Nephron progenitor cell (in vitro differentiated cells): ENCODE results near the gene CCDC80.

Source experiments
- DNase-seq: peaks from one replicate; pipeline ENCODE4 v3.0.0; 2021
- H3K27ac Mint-ChIP-seq: 2 replicates; pipeline ENCODE4 v1.8.0; 2021; ENCODE audit warnings: mild to moderate bottlenecking, moderate library complexity, mixed read lengths
- H3K27me3 Mint-ChIP-seq: 2 replicates; pipeline ENCODE4 v1.8.0; 2021; ENCODE audit warnings: mild to moderate bottlenecking, low read depth, mixed read lengths; ENCODE audit not compliant: poor library complexity
- H3K36me3 Mint-ChIP-seq: 2 replicates; pipeline ENCODE4 v1.8.0; 2021; ENCODE audit warnings: low read depth, mixed read lengths
- H3K4me1 Mint-ChIP-seq: 2 replicates; pipeline ENCODE4 v1.8.0; 2021; ENCODE audit warnings: mixed read lengths
- H3K4me3 Mint-ChIP-seq: 2 replicates; pipeline ENCODE4 v1.8.0; 2021; ENCODE audit warnings: mild to moderate bottlenecking, moderate library complexity, mixed read lengths
- H3K9me3 Mint-ChIP-seq: 2 replicates; pipeline ENCODE4 v1.8.0; 2021; ENCODE audit warnings: mild to moderate bottlenecking, moderate library complexity, mixed read lengths
- TF ChIP-seq, protein P1 (sequence below): fragments of 200-600 bp; sonication (generic); IDR thresholded peaks from 2 replicates; pipeline ENCODE4 v1.5.0; 2021; ENCODE audit warnings: antibody characterized with exemption

The CCDC80 gene

DNA sequence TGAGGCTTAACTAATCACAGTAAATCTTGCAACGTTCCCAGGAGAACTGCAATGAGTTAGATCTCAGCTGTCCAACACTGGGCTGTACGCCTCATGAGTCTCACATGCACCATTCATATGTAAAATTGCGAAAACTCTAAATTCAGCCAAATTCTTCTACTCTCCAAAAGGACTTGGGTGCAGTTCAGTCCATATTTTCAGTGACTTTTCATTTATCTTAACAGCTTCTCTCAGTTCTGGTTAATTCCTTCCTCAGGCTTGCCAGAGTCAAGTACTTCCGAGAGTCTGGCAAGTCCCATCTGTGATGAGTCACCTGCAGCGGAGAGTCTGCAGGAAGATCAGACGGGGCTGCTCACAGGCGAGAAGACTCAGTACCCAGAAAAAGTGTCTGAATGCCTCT lies 11.5 kb downstream of the CCDC80 start:
- no peak for DNase-seq
- TF ChIP-seq, protein P1, sequence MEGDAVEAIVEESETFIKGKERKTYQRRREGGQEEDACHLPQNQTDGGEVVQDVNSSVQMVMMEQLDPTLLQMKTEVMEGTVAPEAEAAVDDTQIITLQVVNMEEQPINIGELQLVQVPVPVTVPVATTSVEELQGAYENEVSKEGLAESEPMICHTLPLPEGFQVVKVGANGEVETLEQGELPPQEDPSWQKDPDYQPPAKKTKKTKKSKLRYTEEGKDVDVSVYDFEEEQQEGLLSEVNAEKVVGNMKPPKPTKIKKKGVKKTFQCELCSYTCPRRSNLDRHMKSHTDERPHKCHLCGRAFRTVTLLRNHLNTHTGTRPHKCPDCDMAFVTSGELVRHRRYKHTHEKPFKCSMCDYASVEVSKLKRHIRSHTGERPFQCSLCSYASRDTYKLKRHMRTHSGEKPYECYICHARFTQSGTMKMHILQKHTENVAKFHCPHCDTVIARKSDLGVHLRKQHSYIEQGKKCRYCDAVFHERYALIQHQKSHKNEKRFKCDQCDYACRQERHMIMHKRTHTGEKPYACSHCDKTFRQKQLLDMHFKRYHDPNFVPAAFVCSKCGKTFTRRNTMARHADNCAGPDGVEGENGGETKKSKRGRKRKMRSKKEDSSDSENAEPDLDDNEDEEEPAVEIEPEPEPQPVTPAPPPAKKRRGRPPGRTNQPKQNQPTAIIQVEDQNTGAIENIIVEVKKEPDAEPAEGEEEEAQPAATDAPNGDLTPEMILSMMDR = no peak
- H3K9me3 Mint-ChIP-seq = no peaks in the 10 kb centered on the region
- peaks cover 27% of the 10 kb centered on the region for H3K36me3 Mint-ChIP-seq
- H3K4me3 Mint-ChIP-seq = no peak overlapping the region
- H3K27ac Mint-ChIP-seq = peak overlapping the region; percentile 43
- peaks cover 73% of the 10 kb centered on the region for H3K4me1 Mint-ChIP-seq
- H3K27me3 Mint-ChIP-seq = peaks cover 3% of the 10 kb centered on the region

GRCh38 chr3:112627919-112628466 lies 12.9 kb downstream of the CCDC80 start:
- Mint-ChIP-seq H3K4me1 (peaks cover 59% of the 10 kb centered on the region), H3K27ac (no peak overlapping the region)

GRCh38 chr3:112627419-112627818 lies 13.5 kb downstream of the CCDC80 start:
- DNase-seq = no peak
- Mint-ChIP-seq H3K36me3 (peaks cover 38% of the 10 kb centered on the region), H3K9me3 (no peaks in the 10 kb centered on the region), H3K27ac (no peak overlapping the region), H3K4me3 (no peak overlapping the region), H3K4me1 (peaks cover 53% of the 10 kb centered on the region), H3K27me3 (no peaks in the 10 kb centered on the region)
- TF ChIP-seq, protein P1 = no peak

More at GRCh38 chr3:112627919-112628466, 12.9 kb downstream of the CCDC80 start:
- DNase-seq = no peak
- no peaks in the 10 kb centered on the region for H3K27me3 Mint-ChIP-seq
- TF ChIP-seq, protein P1 = no peak
- H3K9me3 Mint-ChIP-seq = no peaks in the 10 kb centered on the region
- peaks cover 37% of the 10 kb centered on the region for H3K36me3 Mint-ChIP-seq
- no peak overlapping the region for H3K4me3 Mint-ChIP-seq

DNA sequence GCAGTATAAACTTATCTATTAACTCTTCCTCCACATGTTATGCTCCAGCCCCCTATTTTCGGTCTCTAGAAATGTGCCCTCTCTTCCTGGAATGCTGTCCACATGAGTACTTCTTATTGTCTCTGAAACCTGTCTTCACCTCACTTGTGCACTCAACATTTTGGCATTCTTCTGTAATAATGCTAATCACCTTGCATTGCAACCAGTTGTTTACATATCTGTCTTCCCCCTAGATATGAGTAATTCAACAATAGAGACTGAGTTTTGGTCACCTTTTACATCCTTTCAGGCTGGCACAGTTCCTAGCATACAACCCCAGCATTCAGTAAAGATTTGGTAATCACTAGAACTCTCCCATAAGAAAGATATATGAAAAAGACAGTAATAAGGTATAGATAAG lies 17.2 kb downstream of the CCDC80 start:
- Mint-ChIP-seq H3K9me3 (no peaks in the 10 kb centered on the region), H3K4me1 (peaks cover 27% of the 10 kb centered on the region), H3K27me3 (no peaks in the 10 kb centered on the region), H3K27ac (no peak overlapping the region), H3K4me3 (no peak overlapping the region), H3K36me3 (peaks cover 61% of the 10 kb centered on the region)
- TF ChIP-seq, protein P1 = no peak
- no peak for DNase-seq

DNA sequence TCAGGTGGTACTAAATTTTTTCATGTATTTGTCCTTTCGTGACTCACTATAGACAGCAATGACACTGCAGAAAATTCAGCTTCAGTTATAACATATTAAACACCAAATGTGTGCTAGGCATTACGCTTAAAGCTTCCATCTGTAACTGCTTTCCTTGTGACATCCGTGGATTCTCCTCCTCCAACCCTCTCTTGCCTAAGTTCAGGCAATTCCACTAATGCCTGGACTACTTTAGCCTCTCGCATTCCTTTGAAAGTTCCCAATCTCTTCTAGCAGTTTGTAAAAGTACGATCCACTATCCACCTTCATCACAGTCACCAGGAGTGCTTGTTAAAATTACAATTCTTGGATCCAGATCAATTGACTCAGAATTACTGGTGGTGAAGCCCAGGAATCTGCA lies 17.7 kb downstream of the CCDC80 start:
- TF ChIP-seq, protein P1 = no peak
- no peaks in the 10 kb centered on the region for H3K9me3 Mint-ChIP-seq
- no peak overlapping the region for H3K4me3 Mint-ChIP-seq
- peaks cover 22% of the 10 kb centered on the region for H3K4me1 Mint-ChIP-seq
- no peak overlapping the region for H3K27ac Mint-ChIP-seq
- H3K36me3 Mint-ChIP-seq = peaks cover 62% of the 10 kb centered on the region
- no peak for DNase-seq
- no peaks in the 10 kb centered on the region for H3K27me3 Mint-ChIP-seq

- Mint-ChIP-seq H3K27ac (no peak overlapping the region), H3K4me3 (no peak overlapping the region), H3K9me3 (no peaks in the 10 kb centered on the region), H3K27me3 (no peaks in the 10 kb centered on the region), H3K4me1 (peaks cover 19% of the 10 kb centered on the region), H3K36me3 (peaks cover 86% of the 10 kb centered on the region)
- no peak for DNase-seq
- TF ChIP-seq, protein P1 = no peak
These were observed 21.6 kb downstream of the CCDC80 start for GRCh38 chr3:112619295-112619694.
